DLD1 (cell line): ENCODE results near the gene GPR143.

Source experiments
- in situ Hi-C: cut with HindIII; loops from 2 replicates; pipeline ENCODE4 v1.10.0; 2017; ENCODE audit warnings: low sequenced_read_pairs

GPR143 gene

DNA sequence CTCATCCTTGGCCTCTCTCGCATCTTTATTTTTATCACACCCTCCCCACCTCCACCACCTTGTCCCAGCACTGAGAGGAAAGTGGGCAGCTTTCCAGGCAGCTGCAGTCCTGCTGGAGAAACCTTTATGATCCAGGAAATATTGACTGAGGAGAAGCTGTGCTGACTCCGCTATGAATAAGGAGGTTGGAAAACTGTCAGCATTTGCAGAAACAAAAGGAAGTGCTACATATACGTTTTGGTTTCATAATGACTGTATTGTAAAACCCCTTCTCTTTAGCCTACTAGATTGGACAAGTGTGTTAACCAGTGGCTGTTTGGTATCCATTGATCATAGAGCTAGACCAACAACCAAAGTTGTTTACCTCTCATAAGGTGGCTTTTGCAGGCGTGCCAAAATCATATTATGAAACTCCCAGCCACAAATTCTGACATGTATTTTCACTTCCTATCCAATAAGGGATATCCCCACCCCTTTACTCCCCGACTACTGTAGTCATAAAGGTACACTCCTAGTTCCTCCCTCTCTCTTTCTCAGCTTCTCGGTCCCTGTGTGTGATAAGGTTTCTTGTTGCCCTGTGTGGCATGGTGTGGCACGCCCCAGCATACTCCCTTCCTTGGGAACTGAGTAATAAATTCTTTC lies 88.4 kb downstream of the GPR143 start:
- in situ Hi-C loops = no loop called here

GRCh38 chrX:9676738-9677097 lies 88.9 kb downstream of the GPR143 start:
- in situ Hi-C loops = no loop called here

DNA sequence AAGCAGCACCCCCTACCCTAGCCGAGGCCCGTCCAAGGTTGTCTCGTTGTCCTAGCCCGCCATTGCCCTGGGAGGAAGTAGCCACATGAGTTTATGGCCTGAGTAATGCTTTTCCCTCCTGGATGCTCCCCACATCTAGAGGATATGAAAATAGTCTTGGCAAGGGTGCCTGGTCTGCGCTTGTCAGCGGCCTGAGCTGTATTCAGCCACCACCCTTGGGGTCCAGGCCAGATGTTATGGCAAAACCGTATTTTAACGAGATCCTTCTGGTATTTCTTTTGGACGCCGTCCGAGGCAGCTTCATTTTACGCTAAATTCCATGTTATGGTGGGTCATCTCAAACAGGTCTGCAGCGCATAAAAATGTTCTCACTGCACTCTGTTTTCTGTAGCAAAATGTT lies 89.3 kb downstream of the GPR143 start:
- in situ Hi-C loops = no loop called here
